C4-2B (cell line): ENCODE results near the gene COL23A1.

Experiments
- CTCF ChIP-seq: fragments of 450-650 bp; conservative IDR thresholded peaks from 2 replicates; pipeline ENCODE4 v1.5.1; 2017; ENCODE audit warnings: mild to moderate bottlenecking
- ZFX ChIP-seq: fragments of 450-650 bp; IDR thresholded peaks from 2 replicates; pipeline ENCODE4 v1.6.1; 2017

GRCh38 chr5:178240766-178241165 is 349.4 kb downstream of the COL23A1 start:
- no peak for TF ChIP-seq CTCF
- TF ChIP-seq ZFX = no peak
